HG02852 (cell line): ENCODE data around the gene NELFA.

Source experiments
- ATAC-seq: cut with Tn5 transposase; IDR thresholded peaks from one replicate; pipeline ENCODE4 v1.9.1; 2021; ENCODE audit warnings: mild to moderate bottlenecking, moderate library complexity; ENCODE audit not compliant: unreplicated experiment

NELFA gene

DNA sequence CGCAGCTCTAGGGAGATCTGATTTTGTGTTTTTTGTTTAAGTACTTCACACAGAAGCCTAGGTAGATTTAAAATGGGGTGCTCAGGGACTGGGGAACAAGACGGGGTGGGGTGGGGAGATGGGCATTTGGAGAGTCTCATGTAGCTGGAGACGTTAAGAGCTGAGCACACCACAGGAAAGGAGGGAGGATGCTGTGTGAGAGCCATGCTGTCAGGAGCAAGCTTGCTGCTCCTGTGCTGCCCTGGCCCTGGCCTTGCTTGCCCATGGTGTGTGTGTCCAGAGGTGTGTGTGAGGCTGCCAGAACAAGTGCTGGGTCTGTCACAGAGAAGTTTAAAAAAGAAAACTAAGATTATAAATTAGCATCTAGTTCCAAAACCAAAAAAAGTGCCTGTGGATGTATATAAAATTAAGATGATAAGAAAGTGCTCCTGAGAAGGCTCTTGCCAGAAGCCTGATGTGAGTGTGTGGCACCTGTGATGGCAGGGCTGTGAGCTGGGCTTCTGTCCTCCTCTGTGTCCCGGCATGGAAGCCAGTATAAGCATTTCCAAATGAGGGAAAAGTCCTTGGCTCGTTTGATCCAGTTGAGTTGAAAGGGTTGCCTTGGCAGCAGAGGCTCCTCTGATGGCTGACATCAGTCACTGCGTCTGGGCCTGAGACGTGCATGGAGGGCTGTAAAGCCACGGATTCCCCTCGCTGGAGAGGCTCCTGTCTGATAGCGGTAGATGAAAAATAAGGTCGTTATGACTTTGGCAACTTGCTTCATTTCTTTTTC is 63.5 kb downstream of the NELFA start:
- no peak for ATAC-seq

DNA sequence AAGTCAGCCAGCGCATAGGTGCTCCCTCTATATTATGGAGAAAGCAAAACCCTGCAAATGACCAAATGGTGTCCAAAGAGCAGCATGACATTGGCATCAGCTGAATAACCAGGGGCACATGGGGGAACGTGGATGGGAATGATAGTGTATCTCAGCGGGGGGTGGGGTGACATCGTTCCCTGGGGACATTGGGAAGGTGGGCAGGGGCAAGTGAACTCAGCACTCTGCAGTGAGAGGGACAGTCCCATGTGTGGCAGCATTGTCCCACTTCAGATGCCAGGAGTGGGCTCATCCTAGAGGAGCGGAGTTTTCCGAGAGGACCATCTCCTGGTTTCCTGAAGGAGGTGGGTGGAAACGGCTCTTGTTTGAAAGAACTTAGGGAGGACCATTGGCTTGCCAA is 64.8 kb downstream of the NELFA start:
- ATAC-seq = no peak

DNA sequence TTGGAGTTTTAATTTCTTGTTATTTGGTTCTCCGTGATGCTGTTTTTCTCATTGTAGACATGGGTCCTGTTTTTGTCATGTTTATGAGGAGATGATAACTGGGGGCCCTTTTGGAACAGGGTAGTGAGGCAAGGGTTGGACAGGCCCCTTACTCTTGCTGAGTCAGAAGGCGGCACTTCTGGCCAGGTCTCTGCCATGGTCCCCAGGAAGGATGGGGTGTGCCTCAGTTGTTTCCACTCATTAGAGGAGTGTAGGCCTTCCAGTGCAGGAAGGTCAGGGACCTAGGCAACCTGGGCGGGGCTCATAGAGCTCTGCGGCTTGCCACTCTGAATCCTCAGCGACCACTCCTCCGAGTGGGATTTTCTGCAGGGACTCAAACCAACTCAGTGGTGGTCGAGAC is 68.2 kb downstream of the NELFA start:
- no peak for ATAC-seq

DNA sequence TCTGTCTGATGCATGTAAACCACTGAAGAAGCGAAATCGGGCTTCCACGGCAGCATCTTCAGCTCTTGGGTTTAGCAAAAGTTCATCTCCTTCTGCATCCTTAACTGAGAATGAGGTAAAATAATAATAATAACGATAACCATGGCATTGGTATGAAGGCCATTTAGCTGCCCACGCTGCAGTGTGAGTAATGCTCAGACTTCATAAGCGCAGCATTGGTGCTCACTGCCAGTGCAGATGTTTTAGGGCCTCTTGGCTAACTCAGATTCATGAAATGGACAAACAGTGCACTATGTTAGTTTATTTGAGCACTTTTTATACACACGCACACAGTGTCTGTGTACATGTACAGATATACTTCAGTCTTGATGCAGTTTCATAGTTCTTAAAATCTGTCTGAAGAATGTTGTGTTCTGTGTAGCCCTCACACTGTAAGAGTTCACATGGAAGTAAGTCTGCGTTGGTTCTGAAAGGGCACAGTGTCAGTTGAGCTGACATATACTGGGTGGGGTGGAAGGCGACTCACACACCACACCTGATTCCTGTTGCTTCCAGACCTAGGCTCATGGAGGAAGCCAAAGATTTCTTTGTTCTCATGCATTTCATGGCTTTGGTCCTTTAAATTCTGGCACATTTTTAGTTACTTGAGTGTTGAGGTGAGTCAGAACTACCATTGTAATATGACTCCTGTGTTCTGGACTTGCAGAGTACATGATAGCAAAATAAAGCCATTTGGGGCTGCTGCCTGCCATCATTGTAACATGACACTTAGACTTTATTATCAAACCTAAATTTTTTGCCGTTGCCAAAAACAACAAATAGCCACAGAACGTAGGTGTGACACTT is 68.9 kb downstream of the NELFA start:
- no peak for ATAC-seq

DNA sequence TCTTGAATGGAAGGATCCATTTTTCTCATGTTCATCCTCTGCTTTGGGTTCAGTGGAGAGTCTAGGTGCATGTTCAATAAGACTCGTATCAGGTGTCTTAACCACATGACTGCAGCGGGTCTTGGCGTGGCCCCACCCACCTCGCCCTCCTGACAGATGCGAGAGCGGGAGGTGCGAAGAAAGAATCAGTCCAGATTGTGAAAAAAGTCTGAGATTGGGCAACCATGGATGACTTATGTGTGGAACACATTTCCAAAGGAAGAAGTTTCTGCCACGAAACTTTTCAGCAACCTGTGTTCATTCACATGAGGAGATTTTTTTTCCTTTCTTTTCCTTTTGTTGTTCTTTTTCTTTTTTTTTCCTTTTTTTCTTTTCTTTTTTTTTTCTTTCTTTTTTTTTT is 70.7 kb downstream of the NELFA start:
- no peak for ATAC-seq

DNA sequence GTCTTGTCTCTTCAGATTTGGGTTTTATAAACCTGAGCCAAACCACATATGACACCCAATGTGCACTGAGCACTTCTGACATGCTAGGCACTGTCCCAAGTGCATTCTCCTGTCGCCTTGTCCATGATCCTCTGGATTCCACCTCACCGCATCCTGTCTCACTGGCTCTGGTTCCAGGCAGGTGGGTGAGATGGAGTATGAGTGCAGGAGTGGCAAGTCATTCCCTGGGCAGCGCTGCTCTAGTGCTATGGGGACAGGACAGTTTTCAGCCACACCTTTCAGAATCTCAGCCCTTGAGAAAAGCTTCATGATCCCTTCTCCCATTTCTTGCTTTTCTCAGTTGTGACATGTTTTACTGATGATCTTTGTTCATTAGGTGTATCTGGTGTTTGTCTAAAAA is 71.2 kb downstream of the NELFA start:
- no peak for ATAC-seq

DNA sequence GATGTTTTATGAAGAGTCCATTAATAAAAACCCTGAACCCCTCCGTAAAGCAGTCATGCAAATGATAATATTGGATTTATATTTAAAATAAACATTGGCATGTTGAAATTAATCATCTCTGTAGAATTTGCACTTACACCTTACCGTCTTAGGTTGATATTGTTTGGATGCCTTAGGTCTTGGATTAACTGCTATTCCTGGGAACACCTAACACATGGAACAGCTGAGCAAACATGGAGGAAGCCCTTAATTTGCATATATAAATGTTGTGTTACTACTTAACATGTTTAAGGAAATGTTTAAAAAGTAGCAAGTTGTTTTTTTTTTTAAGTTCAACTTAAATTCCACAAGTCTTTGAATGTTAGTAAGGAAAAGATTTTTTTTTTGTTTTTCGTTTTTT is 75.1 kb downstream of the NELFA start:
- no peak for ATAC-seq

DNA sequence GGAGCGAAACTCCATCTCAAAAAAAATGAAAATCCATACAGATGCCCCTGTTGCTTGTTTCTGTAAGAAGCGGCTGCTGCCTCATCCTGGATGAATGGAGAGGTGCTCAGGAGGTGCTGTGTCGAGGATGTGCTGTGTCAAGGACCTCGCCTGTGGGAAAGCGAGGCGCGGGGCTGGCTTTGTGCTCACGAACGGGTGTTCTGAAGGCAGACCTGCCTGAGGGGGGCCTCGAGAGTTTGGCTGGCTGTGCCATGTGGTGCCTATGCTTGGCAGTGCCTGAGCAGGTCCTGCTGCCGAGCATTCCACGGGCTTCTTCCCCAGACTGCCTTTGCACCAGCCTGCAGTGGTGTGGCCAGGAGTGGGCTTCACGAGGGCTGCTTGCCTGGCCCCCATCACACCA is 76.0 kb downstream of the NELFA start:
- ATAC-seq = no peak
